ENCODE results near the gene FILIP1L. TPM values are rescaled to one million over a fixed set of nuclear protein-coding genes. Genes with fewer than 3 reads are reported as not detected.

The FILIP1L gene
- total and polyA plus RNA-seq, 7 donors, result 9.2 to 274 (median 78.5) TPM

- Histone ChIP-seq H3K4me3 (peak overlapping the region; percentile 70), H3K4me1 (peaks cover 53% of the 10 kb centered on the region), H3K36me3 (ENCODE audit: insufficient read depth in 1 of 2, low read depth in 1 of 2) (peaks cover 0 to 16% of the 10 kb centered on the region in 2 donors), H3K9me3 (no peaks in the 10 kb centered on the region), H3K27me3 (ENCODE audit: insufficient read depth in 3 of 3, low read length in 2 of 3) (no peaks in the 10 kb centered on the region), H3K27ac (peak overlapping the region; percentile 88)
- ATAC-seq (no peak), DNase-seq (no peak)
- 20 to 30% (median 21%) methylated on average over 2 of the region's 2 CpGs for WGBS, 3 donors
- no peak for TF ChIP-seq CTCF (IDR thresholded peaks at IDR 0.05)
- intact Hi-C loops (cut with DNase I), result loop anchor here in 1 of 2 donors (10.0 kb wide), 2 partner anchors 131 to 171 kb away; no protein-coding TSS in a partner anchor
Observed at GRCh38 chr3:99873269-99874102, 240.8 kb downstream of the FILIP1L start.

- ATAC-seq, result no peak
- H3K27ac ChIP-seq, result peak overlapping the region; percentile 88
- H3K4me1 ChIP-seq, result peaks cover 54% of the 10 kb centered on the region
- TF ChIP-seq CTCF (IDR thresholded peaks at IDR 0.05), result no peak
- intact Hi-C loops (cut with DNase I), result loop anchor here in 1 of 2 donors (10.0 kb wide), 2 partner anchors 132 to 172 kb away; no protein-coding TSS in a partner anchor
- no peaks in the 10 kb centered on the region for H3K27me3 ChIP-seq (ENCODE audit: insufficient read depth in 3 of 3, low read length in 2 of 3)
- peaks cover 0 to 16% of the 10 kb centered on the region in 2 donors for H3K36me3 ChIP-seq (ENCODE audit: insufficient read depth in 1 of 2, low read depth in 1 of 2)
- peak overlapping the region; percentile 70 for H3K4me3 ChIP-seq
- no peaks in the 10 kb centered on the region for H3K9me3 ChIP-seq
- DNase-seq, result no peak
Observed at GRCh38 chr3:99872923-99873254, 241.4 kb downstream of the FILIP1L start.

GRCh38 chr3:99871231-99872045 lies 242.9 kb downstream of the FILIP1L start:
- ATAC-seq, result peak; percentile 28 to 49 (median 38)
- peak overlapping the region; percentile 73 for H3K27ac ChIP-seq
- no peaks in the 10 kb centered on the region for H3K9me3 ChIP-seq
- peaks cover 59% of the 10 kb centered on the region for H3K4me1 ChIP-seq
- H3K27me3 ChIP-seq (ENCODE audit: insufficient read depth in 3 of 3, low read length in 2 of 3), result no peaks in the 10 kb centered on the region
- 50 to 56% (median 55%) methylated on average over 4 of the region's 4 CpGs for WGBS, 3 donors
- peak overlapping the region; percentile 43 for H3K4me3 ChIP-seq
- H3K36me3 ChIP-seq (ENCODE audit: insufficient read depth in 1 of 2, low read depth in 1 of 2), result peaks cover 0 to 24% of the 10 kb centered on the region in 2 donors
- no peak for DNase-seq
- no peak for TF ChIP-seq CTCF (IDR thresholded peaks at IDR 0.05)
- intact Hi-C loops (cut with DNase I), result loop anchor here in 1 of 2 donors (10.0 kb wide), 2 partner anchors 133 to 173 kb away; no protein-coding TSS in a partner anchor

GRCh38 chr3:99870712-99871111 lies 243.6 kb downstream of the FILIP1L start:
- Histone ChIP-seq H3K27ac (peak overlapping the region; percentile 73), H3K4me1 (peaks cover 59% of the 10 kb centered on the region), H3K36me3 (ENCODE audit: insufficient read depth in 1 of 2, low read depth in 1 of 2) (peaks cover 0 to 24% of the 10 kb centered on the region in 2 donors), H3K27me3 (ENCODE audit: insufficient read depth in 3 of 3, low read length in 2 of 3) (no peaks in the 10 kb centered on the region), H3K9me3 (no peaks in the 10 kb centered on the region), H3K4me3 (peak overlapping the region; percentile 43)
- 84 to 94% (median 87%) methylated on average over 2 of the region's 2 CpGs for WGBS, 3 donors
- ATAC-seq (no peak), DNase-seq (no peak)
- no peak for TF ChIP-seq CTCF (IDR thresholded peaks at IDR 0.05)
- intact Hi-C loops (cut with DNase I), result loop anchor here in 1 of 2 donors (10.0 kb wide), 2 partner anchors 134 to 174 kb away; no protein-coding TSS in a partner anchor
